IMR-90 (cell line): ENCODE data around the gene SESN2. TPM values are rescaled to one million over a fixed set of nuclear protein-coding genes. Genes with fewer than 3 reads are reported as not detected.

Experiments used
- ATAC-seq: fragments of 200-7000 bp; cut with Tn5 transposase; 2 replicates; pipeline ENCODE4 v1.9.1; 2020; ENCODE audit warnings: low read depth, mild to moderate bottlenecking, moderate library complexity
- BruUV-seq: library from RNA; stranded (reverse); fragments of 400-500 nt; replicated peaks from 2 replicates; lab custom pipeline; 2021; lab: Mats Ljungman, UMichigan
- CTCF ChIA-PET: fragments of 300-600 bp; formaldehyde crosslinking; extraction: SDS; loops from one replicate; lab custom pipeline; 2021; ENCODE audit warnings: antibody characterized with exemption; lab: Yijun Ruan, JAX
- POLR2A ChIA-PET: fragments of 300-600 bp; sonication (Branson Sonifier 250); formaldehyde crosslinking; loops from one replicate; lab custom pipeline; 2022; ENCODE audit warnings: antibody characterized with exemption; ENCODE audit not compliant: unreplicated experiment; lab: Charles Lee
- DNase-seq: peaks from one replicate; pipeline ENCODE4 v3.0.0; 2013
- H2AFZ ChIP-seq: replicated peaks from 2 replicates; pipeline ENCODE3; 2013; ENCODE audit warnings: low read length, mild to moderate bottlenecking; ENCODE audit not compliant: poor library complexity
- H2AK5ac ChIP-seq: 2 replicates; pipeline ENCODE4 v1.6.1; 2013; ENCODE audit warnings: low read depth, low read length, inconsistent platforms
- H2AK9ac ChIP-seq: replicated peaks from 2 replicates; pipeline ENCODE3; 2013; ENCODE audit warnings: mild to moderate bottlenecking, low read depth, low read length, moderate library complexity; ENCODE audit not compliant: poor library complexity
- H2BK120ac ChIP-seq: 2 replicates; pipeline ENCODE4 v1.6.1; 2013; ENCODE audit warnings: low read depth, low read length, inconsistent platforms
- H2BK15ac ChIP-seq: 3 replicates; pipeline ENCODE4 v1.6.1; 2013; ENCODE audit warnings: low read depth, low read length, inconsistent platforms
- H2BK20ac ChIP-seq: 2 replicates; pipeline ENCODE4 v1.6.1; 2013; ENCODE audit warnings: low read depth, mild to moderate bottlenecking, inconsistent platforms, low read length, moderate library complexity
- H2BK5ac ChIP-seq: 2 replicates; pipeline ENCODE4 v1.6.1; 2013; ENCODE audit warnings: mild to moderate bottlenecking, low read depth, low read length, inconsistent platforms; ENCODE audit not compliant: poor library complexity, severe bottlenecking
- H3K14ac ChIP-seq: replicated peaks from 2 replicates; pipeline ENCODE4 v1.6.1; 2013; ENCODE audit warnings: low read depth, low read length, inconsistent platforms
- H3K18ac ChIP-seq: 2 replicates; pipeline ENCODE4 v1.6.1; 2013; ENCODE audit warnings: low read depth, low read length, control low read depth
- H3K23ac ChIP-seq: 2 replicates; pipeline ENCODE4 v1.6.1; 2013; ENCODE audit warnings: low read depth, low read length, inconsistent platforms
- H3K27ac ChIP-seq: 2 replicates; pipeline ENCODE4 v1.5.1; 2013; ENCODE audit warnings: mild to moderate bottlenecking, control low read depth, low read length; ENCODE audit not compliant: insufficient read depth
- H3K27me3 ChIP-seq: 2 replicates; pipeline ENCODE4 v1.6.1; 2013; ENCODE audit warnings: low read length; ENCODE audit not compliant: control insufficient read depth, insufficient read depth
- H3K36me3 ChIP-seq: 2 replicates; pipeline ENCODE4 v1.6.1; 2013; ENCODE audit warnings: low read length, mixed read lengths; ENCODE audit not compliant: control insufficient read depth, insufficient read depth
- H3K4ac ChIP-seq: 2 replicates; pipeline ENCODE4 v1.6.1; 2013; ENCODE audit warnings: low read depth, low read length, inconsistent platforms
- H3K4me1 ChIP-seq: 2 replicates; pipeline ENCODE4 v1.6.1; 2013; ENCODE audit warnings: low read length, mixed read lengths; ENCODE audit not compliant: control insufficient read depth, insufficient read depth
- H3K4me2 ChIP-seq: 2 replicates; pipeline ENCODE4 v1.6.1; 2013; ENCODE audit warnings: low read depth, mild to moderate bottlenecking, control low read depth, low read length, moderate library complexity
- H3K4me3 ChIP-seq: 2 replicates; pipeline ENCODE4 v1.5.1; 2013; ENCODE audit warnings: low read depth, mild to moderate bottlenecking, control low read depth, low read length, moderate library complexity; ENCODE audit not compliant: insufficient read depth
- H3K56ac ChIP-seq: 2 replicates; pipeline ENCODE4 v1.6.1; 2013; ENCODE audit warnings: low read length, inconsistent platforms; ENCODE audit not compliant: insufficient read depth; ENCODE audit errors: extremely low read depth
- H3K79me1 ChIP-seq, 2 experiments: 2 replicates each; pipeline ENCODE4 v1.6.1; 2013; ENCODE audit warnings: low read length in 2 of 2, inconsistent platforms in 1 of 2, low read depth in 1 of 2
- H3K9ac ChIP-seq: 2 replicates; pipeline ENCODE4 v1.6.1; 2013; ENCODE audit warnings: low read depth, low read length, control low read depth
- H3K9me1 ChIP-seq: 2 replicates; pipeline ENCODE4 v1.6.1; 2013; ENCODE audit warnings: low read length, inconsistent platforms; ENCODE audit not compliant: insufficient read depth
- H3K9me3 ChIP-seq: 2 replicates; pipeline ENCODE4 v1.6.1; 2013; ENCODE audit warnings: low read length; ENCODE audit not compliant: control insufficient read depth, insufficient read depth
- H4K20me1 ChIP-seq: 2 replicates; pipeline ENCODE4 v1.6.1; 2013; ENCODE audit warnings: low read length, inconsistent platforms; ENCODE audit not compliant: insufficient read depth
- H4K5ac ChIP-seq: 2 replicates; pipeline ENCODE4 v1.6.1; 2013; ENCODE audit warnings: mild to moderate bottlenecking, low read depth, low read length, control low read depth
- H4K8ac ChIP-seq, 2 experiments: 2 replicates each; pipeline ENCODE4 v1.6.1; 2013; ENCODE audit warnings: low read depth in 2 of 2, low read length in 2 of 2, control low read depth in 1 of 2, inconsistent platforms in 1 of 2
- H4K91ac ChIP-seq: 2 replicates; pipeline ENCODE4 v1.6.1; 2013; ENCODE audit warnings: low read depth, low read length, inconsistent platforms; ENCODE audit not compliant: insufficient read depth
- BHLHE40 ChIP-seq: fragments of 150-350 bp; IDR thresholded peaks from 2 replicates; pipeline ENCODE4 v1.6.1; 2016; ENCODE audit warnings: mild to moderate bottlenecking, low read depth, low read length
- CEBPB ChIP-seq: IDR thresholded peaks from 2 replicates; pipeline ENCODE4 v1.6.1; 2012; ENCODE audit warnings: low read depth, low read length, improper control_type of control experiment
- CHD1 ChIP-seq: IDR thresholded peaks from 2 replicates; pipeline ENCODE4 v1.6.1; 2012; ENCODE audit warnings: low read depth, low read length, improper control_type of control experiment
- FOS ChIP-seq: fragments of 150-350 bp; IDR thresholded peaks from 2 replicates; pipeline ENCODE4 v1.6.1; 2016; ENCODE audit warnings: low read depth, low read length
- MAFK ChIP-seq: IDR thresholded peaks from 2 replicates; pipeline ENCODE4 v1.6.1; 2012; ENCODE audit warnings: low read depth, low read length, improper control_type of control experiment
- MAZ ChIP-seq: IDR thresholded peaks from 2 replicates; pipeline ENCODE4 v1.6.1; 2012; ENCODE audit warnings: low read depth, mild to moderate bottlenecking, low read length, improper control_type of control experiment, moderate library complexity, borderline replicate concordance
- MXI1 ChIP-seq: IDR thresholded peaks from 2 replicates; pipeline ENCODE4 v1.6.1; 2012; ENCODE audit warnings: low read depth, mild to moderate bottlenecking, low read length, moderate library complexity, borderline replicate concordance
- POLR2A ChIP-seq: IDR thresholded peaks from 2 replicates; pipeline ENCODE4 v1.6.1; 2012; ENCODE audit warnings: mild to moderate bottlenecking, low read depth, low read length
- RCOR1 ChIP-seq: IDR thresholded peaks from 2 replicates; pipeline ENCODE4 v1.6.1; 2012; ENCODE audit warnings: mild to moderate bottlenecking, low read length, improper control_type of control experiment; ENCODE audit not compliant: insufficient replicate concordance
- RFX5 ChIP-seq: IDR thresholded peaks from 2 replicates; pipeline ENCODE4 v1.8.0; 2012; ENCODE audit warnings: low read depth, mild to moderate bottlenecking, low read length, moderate library complexity
- SMC3 ChIP-seq: fragments of 150-350 bp; IDR thresholded peaks from 2 replicates; pipeline ENCODE4 v1.6.1; 2016; ENCODE audit warnings: low read depth, mild to moderate bottlenecking, antibody characterized with exemption, low read length, moderate library complexity
- WGBS, 2 experiments: methylation state at CpG; one replicate each; pipeline versions ENCODE4 v1.1.5 to v1.1.7; 2013; ENCODE audit warnings: missing lambda C conversion rate in 2 of 2; ENCODE audit not compliant: insufficient read length in 1 of 2; ENCODE audit errors: extremely low coverage in 2 of 2; 5-methylcytosine and 5-hydroxymethylcytosine counted together
- dilution Hi-C: fragments of 300-500 bp; cut with HindIII; formaldehyde crosslinking; loops from one replicate; pipeline ENCODE4 v1.14.3; 2018; ENCODE audit warnings: low sequenced_read_pairs; ENCODE audit not compliant: unreplicated experiment
- in situ Hi-C: fragments of 300-500 bp; cut with MboI; formaldehyde crosslinking; loops from 3 replicates; pipeline ENCODE4 v1.14.3; 2019; ENCODE audit warnings: low sequenced_read_pairs, inconsistent platforms, mixed read lengths
- intact Hi-C: fragments of 100-400 bp; cut with micrococcal nuclease; formaldehyde crosslinking; loops from 2 replicates; pipeline ENCODE4 v1.10.0; 2022
- polyA plus RNA-seq, 3 experiments: library from polyadenylated mRNA; depleted of rRNA; stranded (reverse); fragments of >200 nt; gene quantifications; 2 replicates each; pipeline ENCODE4 v1.2.3, GENCODE V29; 2012; ENCODE audit warnings: low replicate concordance in 1 of 3
- total RNA-seq: library from RNA; depleted of rRNA; stranded (reverse); fragments of >200 nt; gene quantifications from 2 replicates; pipeline ENCODE4 v1.2.3, GENCODE V29; 2012
- TF ChIP-seq, protein P1 (sequence below): fragments of 150-350 bp; IDR thresholded peaks from 2 replicates; pipeline ENCODE4 v1.6.1; 2017; ENCODE audit warnings: mild to moderate bottlenecking, antibody characterized with exemption, low read length, low read depth
- TF ChIP-seq, protein P2 (sequence below): fragments of 150-350 bp; IDR thresholded peaks from 2 replicates; pipeline ENCODE4 v1.6.1; 2016; ENCODE audit warnings: low read depth, mild to moderate bottlenecking, low read length, moderate library complexity, borderline replicate concordance
- TF ChIP-seq, protein P3 (sequence below): conservative IDR thresholded peaks from 2 replicates; pipeline ENCODE4 v1.5.1; 2012; ENCODE audit warnings: mild to moderate bottlenecking, low read depth, low read length, improper control_type of control experiment

Gene SESN2
- total and polyA plus RNA-seq, 2 of the 4 experiments (the other 2 are of a cell fraction): 10.2 to 20.9 TPM

GRCh38 chr1:28264897-28265296, 5.6 kb downstream of the SESN2 start:
- Histone ChIP-seq H3K4ac (no peak overlapping the region), H3K4me2 (peak overlapping the region; percentile 3; the same call in 1 of the 2 replicates), H2BK120ac (no peak overlapping the region), H3K14ac (no peak overlapping the region), H3K9ac (no peak overlapping the region), H3K36me3 (peaks cover 9% of the 10 kb centered on the region; the same call in 1 of the 2 replicates), H2AFZ (no peak overlapping the region), H3K27me3 (no peaks in the 10 kb centered on the region), H3K18ac (no peak overlapping the region), H2AK9ac (no peak overlapping the region), H3K4me3 (no peak overlapping the region), H3K79me1 (peaks cover 7 to 75% of the 10 kb centered on the region in 2 experiments), H2AK5ac (no peak overlapping the region), H3K9me1 (peaks cover 31% of the 10 kb centered on the region), H3K27ac (no peak overlapping the region), H4K20me1 (peaks cover 99% of the 10 kb centered on the region), H4K8ac (no peak overlapping the region), H4K5ac (no peak overlapping the region), H3K9me3 (no peaks in the 10 kb centered on the region), H4K91ac (no peak overlapping the region), H2BK20ac (no peak overlapping the region), H2BK5ac (no peak overlapping the region), H3K23ac (no peak overlapping the region), H2BK15ac (no peak overlapping the region), H3K56ac (no peak overlapping the region), H3K4me1 (peaks cover 18% of the 10 kb centered on the region)
- POLR2A ChIA-PET: no interaction called here
- dilution Hi-C loops (no loop called here), in situ Hi-C loops (no loop called here), intact Hi-C loops (loop anchor here (5.0 kb wide), 1 partner anchor 337 kb away; no protein-coding TSS in a partner anchor)
- TF ChIP-seq, protein P1, sequence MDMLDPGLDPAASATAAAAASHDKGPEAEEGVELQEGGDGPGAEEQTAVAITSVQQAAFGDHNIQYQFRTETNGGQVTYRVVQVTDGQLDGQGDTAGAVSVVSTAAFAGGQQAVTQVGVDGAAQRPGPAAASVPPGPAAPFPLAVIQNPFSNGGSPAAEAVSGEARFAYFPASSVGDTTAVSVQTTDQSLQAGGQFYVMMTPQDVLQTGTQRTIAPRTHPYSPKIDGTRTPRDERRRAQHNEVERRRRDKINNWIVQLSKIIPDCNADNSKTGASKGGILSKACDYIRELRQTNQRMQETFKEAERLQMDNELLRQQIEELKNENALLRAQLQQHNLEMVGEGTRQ: no peak
- no peak for TF ChIP-seq RFX5
- no peak for TF ChIP-seq POLR2A
- TF ChIP-seq MXI1: no peak
- no peak for TF ChIP-seq RCOR1
- TF ChIP-seq, protein P2, sequence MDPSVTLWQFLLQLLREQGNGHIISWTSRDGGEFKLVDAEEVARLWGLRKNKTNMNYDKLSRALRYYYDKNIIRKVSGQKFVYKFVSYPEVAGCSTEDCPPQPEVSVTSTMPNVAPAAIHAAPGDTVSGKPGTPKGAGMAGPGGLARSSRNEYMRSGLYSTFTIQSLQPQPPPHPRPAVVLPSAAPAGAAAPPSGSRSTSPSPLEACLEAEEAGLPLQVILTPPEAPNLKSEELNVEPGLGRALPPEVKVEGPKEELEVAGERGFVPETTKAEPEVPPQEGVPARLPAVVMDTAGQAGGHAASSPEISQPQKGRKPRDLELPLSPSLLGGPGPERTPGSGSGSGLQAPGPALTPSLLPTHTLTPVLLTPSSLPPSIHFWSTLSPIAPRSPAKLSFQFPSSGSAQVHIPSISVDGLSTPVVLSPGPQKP: no peak
- no peak for TF ChIP-seq CHD1
- no peak for TF ChIP-seq BHLHE40
- TF ChIP-seq MAZ: no peak
- no peak for TF ChIP-seq MAFK
- TF ChIP-seq SMC3: no peak
- TF ChIP-seq CEBPB: no peak
- TF ChIP-seq, protein P3, sequence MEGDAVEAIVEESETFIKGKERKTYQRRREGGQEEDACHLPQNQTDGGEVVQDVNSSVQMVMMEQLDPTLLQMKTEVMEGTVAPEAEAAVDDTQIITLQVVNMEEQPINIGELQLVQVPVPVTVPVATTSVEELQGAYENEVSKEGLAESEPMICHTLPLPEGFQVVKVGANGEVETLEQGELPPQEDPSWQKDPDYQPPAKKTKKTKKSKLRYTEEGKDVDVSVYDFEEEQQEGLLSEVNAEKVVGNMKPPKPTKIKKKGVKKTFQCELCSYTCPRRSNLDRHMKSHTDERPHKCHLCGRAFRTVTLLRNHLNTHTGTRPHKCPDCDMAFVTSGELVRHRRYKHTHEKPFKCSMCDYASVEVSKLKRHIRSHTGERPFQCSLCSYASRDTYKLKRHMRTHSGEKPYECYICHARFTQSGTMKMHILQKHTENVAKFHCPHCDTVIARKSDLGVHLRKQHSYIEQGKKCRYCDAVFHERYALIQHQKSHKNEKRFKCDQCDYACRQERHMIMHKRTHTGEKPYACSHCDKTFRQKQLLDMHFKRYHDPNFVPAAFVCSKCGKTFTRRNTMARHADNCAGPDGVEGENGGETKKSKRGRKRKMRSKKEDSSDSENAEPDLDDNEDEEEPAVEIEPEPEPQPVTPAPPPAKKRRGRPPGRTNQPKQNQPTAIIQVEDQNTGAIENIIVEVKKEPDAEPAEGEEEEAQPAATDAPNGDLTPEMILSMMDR: no peak
- TF ChIP-seq FOS: no peak
- ATAC-seq: no peak
- BruUV-seq: no TSS peak
- WGBS, 2 experiments: no CpG with 5 or more reads among the region's 1 CpG
- CTCF ChIA-PET: no interaction called here
- DNase-seq: no peak
